GM18507 (cell line): ENCODE data around the gene INO80E.
"Not testable (repeated sequence)": the region's sequence is repeated elsewhere in the genome, so short reads cannot be mapped to it uniquely, and the experiment has no call there.

Experiments
- DNase-seq: peaks from one replicate; pipeline ENCODE4 v3.0.0; 2011; ENCODE audit warnings: low read depth; ENCODE audit not compliant: insufficient read length; ENCODE audit errors: extremely low spot score
- FAIRE-seq: peaks from 2 replicates; lab custom pipeline; 2011; peaks lifted over from hg19 to GRCh38; lab: Jason Lieb, UNC

Gene INO80E

GRCh38 chr16:30005341-30006094, 9.5 kb downstream of the INO80E start:
- FAIRE-seq (peak; percentile 60), DNase-seq (peak; percentile 46)

- FAIRE-seq = no peak
- DNase-seq = no peak
These were observed 10.0 kb downstream of the INO80E start for GRCh38 chr16:30006095-30006473.

- DNase-seq = no peak
- no peak for FAIRE-seq
These were observed 10.8 kb downstream of the INO80E start for GRCh38 chr16:30006659-30007377.

GRCh38 chr16:30007378-30007895, 11.4 kb downstream of the INO80E start:
- FAIRE-seq = no peak
- DNase-seq = no peak

- FAIRE-seq (no peak), DNase-seq (no peak)
These were observed 13.2 kb downstream of the INO80E start for GRCh38 chr16:30009085-30009862.

- DNase-seq = no peak
- FAIRE-seq = no peak
These were observed 14.2 kb downstream of the INO80E start for GRCh38 chr16:30009990-30010843.

- DNase-seq = no peak
- no peak for FAIRE-seq
These were observed 15.0 kb downstream of the INO80E start, which contains the start of gene DOC2A for GRCh38 chr16:30010844-30011713. DOC2A (minus strand) TSS chr16:30011027; CDS start chr16:30010222, 805 bp downstream.

- DNase-seq = no peak
- FAIRE-seq = no peak
These were observed 15.9 kb downstream of the INO80E start for GRCh38 chr16:30011714-30012504.

GRCh38 chr16:30012598-30012997, 16.6 kb downstream of the INO80E start:
- DNase-seq, FAIRE-seq: not testable (repeated sequence)

GRCh38 chr16:30015450-30015849, 19.4 kb downstream of the INO80E start:
- not testable (repeated sequence) for FAIRE-seq, DNase-seq

- FAIRE-seq (no peak), DNase-seq (no peak)
These were observed 20.7 kb downstream of the INO80E start for GRCh38 chr16:30016555-30017276.

- DNase-seq (no peak), FAIRE-seq (no peak)
These were observed 21.2 kb downstream of the INO80E start for GRCh38 chr16:30017277-30017656.

GRCh38 chr16:30017937-30018336, 21.9 kb downstream of the INO80E start:
- not testable (repeated sequence) for FAIRE-seq, DNase-seq

- no peak for FAIRE-seq
These were observed 22.7 kb downstream of the INO80E start for GRCh38 chr16:30018731-30019158.

GRCh38 chr16:30022887-30023286, 26.8 kb downstream of the INO80E start, which contains the start of gene C16orf92:
C16orf92 (plus strand) TSS chr16:30023198; CDS start chr16:30023341, 143 bp downstream.
- FAIRE-seq (no peak), DNase-seq (no peak)

More at GRCh38 chr16:30018731-30019158, 22.7 kb downstream of the INO80E start:
- DNase-seq = no peak

- DNase-seq (no peak), FAIRE-seq (no peak)
These were observed 27.5 kb downstream of the INO80E start for GRCh38 chr16:30023586-30023985.
